Right atrium auricular region (tissue), 2 donors: ENCODE results near the gene FAM227A. TPM values are rescaled to one million over a fixed set of nuclear protein-coding genes. Genes with fewer than 3 reads are reported as not detected.
A peak's percentile ranks its signal among the peaks of the same experiment; 100 is the strongest.

Experiments
- DNase-seq: peaks from one replicate; pipeline ENCODE4 v3.0.0-alpha.2; 2019; ENCODE audit warnings: low spot score
- H3K27ac ChIP-seq, 2 donors: fragments of 200-600 bp; sonication (generic); 1 replicate in 1 of 2; 2 replicates in 1 of 2; pipeline ENCODE4 v1.5.1; 2016 to 2019
- H3K27me3 ChIP-seq, 2 donors: fragments of 200-600 bp; sonication (generic); one replicate each; pipeline versions ENCODE4 v1.5.1 to v1.6.0; 2017 to 2019
- H3K36me3 ChIP-seq: fragments of 200-600 bp; sonication (generic); one replicate; pipeline ENCODE4 v1.5.1; 2016
- H3K4me1 ChIP-seq, 2 donors: fragments of 200-600 bp; sonication (generic); one replicate each; pipeline versions ENCODE4 v1.5.1 to v1.6.0; 2017 to 2019
- H3K4me3 ChIP-seq, 2 donors: fragments of 200-600 bp; sonication (generic); 1 replicate in 1 of 2; 2 replicates in 1 of 2; pipeline ENCODE4 v1.5.1; 2017 to 2019; ENCODE audit warnings: mild to moderate bottlenecking in 1 of 2, moderate library complexity in 1 of 2
- H3K9me3 ChIP-seq, 2 donors: fragments of 200-600 bp; sonication (generic); one replicate each; pipeline ENCODE4 v1.5.1; 2019
- total RNA-seq, 2 donors: library from RNA; depleted of rRNA; stranded (reverse); fragments of >200 nt; gene quantifications; one replicate each; pipeline ENCODE4 v1.1.0, GENCODE V29; 2016
- TF ChIP-seq, protein P1 (sequence below), 2 donors: fragments of 200-600 bp; sonication (generic); IDR thresholded peaks; one replicate each; pipeline ENCODE4 v1.5.1; 2019; ENCODE audit warnings: antibody characterized with exemption in 2 of 2

The FAM227A gene
- total RNA-seq, 2 donors from 2014 or later = 0.70 to 1.1 TPM

- H3K27me3 ChIP-seq = no peaks in the 10 kb centered on the region
- TF ChIP-seq, protein P1, sequence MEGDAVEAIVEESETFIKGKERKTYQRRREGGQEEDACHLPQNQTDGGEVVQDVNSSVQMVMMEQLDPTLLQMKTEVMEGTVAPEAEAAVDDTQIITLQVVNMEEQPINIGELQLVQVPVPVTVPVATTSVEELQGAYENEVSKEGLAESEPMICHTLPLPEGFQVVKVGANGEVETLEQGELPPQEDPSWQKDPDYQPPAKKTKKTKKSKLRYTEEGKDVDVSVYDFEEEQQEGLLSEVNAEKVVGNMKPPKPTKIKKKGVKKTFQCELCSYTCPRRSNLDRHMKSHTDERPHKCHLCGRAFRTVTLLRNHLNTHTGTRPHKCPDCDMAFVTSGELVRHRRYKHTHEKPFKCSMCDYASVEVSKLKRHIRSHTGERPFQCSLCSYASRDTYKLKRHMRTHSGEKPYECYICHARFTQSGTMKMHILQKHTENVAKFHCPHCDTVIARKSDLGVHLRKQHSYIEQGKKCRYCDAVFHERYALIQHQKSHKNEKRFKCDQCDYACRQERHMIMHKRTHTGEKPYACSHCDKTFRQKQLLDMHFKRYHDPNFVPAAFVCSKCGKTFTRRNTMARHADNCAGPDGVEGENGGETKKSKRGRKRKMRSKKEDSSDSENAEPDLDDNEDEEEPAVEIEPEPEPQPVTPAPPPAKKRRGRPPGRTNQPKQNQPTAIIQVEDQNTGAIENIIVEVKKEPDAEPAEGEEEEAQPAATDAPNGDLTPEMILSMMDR (IDR thresholded peaks at IDR 0.05) = no peak
- peak overlapping the region in 1 of 2 donors; percentile 94 for H3K4me3 ChIP-seq
- H3K4me1 ChIP-seq = peaks cover 0 to 57% of the 10 kb centered on the region in 2 donors
- peak overlapping the region; percentile 68 to 100 for H3K27ac ChIP-seq
- DNase-seq = peak; percentile 71
- H3K9me3 ChIP-seq = no peaks in the 10 kb centered on the region
- peaks cover 6% of the 10 kb centered on the region for H3K36me3 ChIP-seq
Observed at GRCh38 chr22:38696606-38697424, 40.6 kb upstream of the FAM227A start.

GRCh38 chr22:38694940-38695339 lies 38.7 kb upstream of the FAM227A start:
- TF ChIP-seq, protein P1 (IDR thresholded peaks at IDR 0.05) = no peak
- DNase-seq = no peak
- Histone ChIP-seq H3K4me3 (no peak overlapping the region), H3K4me1 (peaks cover 0 to 51% of the 10 kb centered on the region in 2 donors), H3K27ac (no peak overlapping the region), H3K36me3 (peaks cover 12% of the 10 kb centered on the region), H3K9me3 (no peaks in the 10 kb centered on the region), H3K27me3 (no peaks in the 10 kb centered on the region)

- H3K4me3 ChIP-seq = no peak overlapping the region
- H3K27ac ChIP-seq = no peak overlapping the region
- TF ChIP-seq, protein P1 (IDR thresholded peaks at IDR 0.05) = no peak
- H3K4me1 ChIP-seq = peaks cover 0 to 42% of the 10 kb centered on the region in 2 donors
- H3K36me3 ChIP-seq = peaks cover 18% of the 10 kb centered on the region
- H3K27me3 ChIP-seq = no peaks in the 10 kb centered on the region
- no peak for DNase-seq
- no peaks in the 10 kb centered on the region for H3K9me3 ChIP-seq
Observed at GRCh38 chr22:38694049-38694448, 37.9 kb upstream of the FAM227A start.

GRCh38 chr22:38689651-38690050 lies 33.5 kb upstream of the FAM227A start:
- Histone ChIP-seq H3K36me3 (peaks cover 62% of the 10 kb centered on the region), H3K9me3 (no peaks in the 10 kb centered on the region), H3K4me1 (no peaks in the 10 kb centered on the region), H3K27me3 (no peaks in the 10 kb centered on the region), H3K4me3 (no peak overlapping the region), H3K27ac (no peak overlapping the region)
- no peak for DNase-seq
- TF ChIP-seq, protein P1 (IDR thresholded peaks at IDR 0.05) = no peak

DNA sequence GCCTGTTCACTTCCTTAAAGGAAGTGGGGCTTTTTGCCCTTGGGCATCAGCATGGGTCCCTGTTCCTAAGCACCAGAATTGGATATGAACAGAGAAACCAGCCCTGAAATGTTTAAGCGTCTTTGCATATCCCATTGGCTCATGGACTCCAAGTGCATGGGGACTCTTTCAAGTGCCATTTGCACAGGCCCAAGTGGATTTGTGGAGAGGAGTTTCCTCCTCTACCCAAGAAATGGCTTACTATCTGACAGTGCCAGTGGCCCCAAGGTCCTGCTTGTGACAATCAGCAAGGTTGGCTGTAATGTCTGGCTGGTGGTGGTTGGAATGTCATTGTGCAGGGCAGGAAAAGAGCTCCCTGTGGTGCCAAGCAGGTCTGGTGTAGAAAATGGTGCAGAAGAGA lies 29.6 kb upstream of the FAM227A start:
- peaks cover 64% of the 10 kb centered on the region for H3K36me3 ChIP-seq
- DNase-seq = no peak
- H3K9me3 ChIP-seq = no peaks in the 10 kb centered on the region
- no peak overlapping the region for H3K4me3 ChIP-seq
- no peaks in the 10 kb centered on the region for H3K27me3 ChIP-seq
- TF ChIP-seq, protein P1 (IDR thresholded peaks at IDR 0.05) = no peak
- peaks cover 0 to 20% of the 10 kb centered on the region in 2 donors for H3K4me1 ChIP-seq
- H3K27ac ChIP-seq = no peak overlapping the region
